Thyroid gland (tissue), 4 donors: ENCODE data around the gene CLMN.

Experiments used
- CTCF ChIP-seq, 6 experiments: fragments of 200-600 bp in 3 of 6; fragments of 450-650 bp in 3 of 6; sonication (generic) in 3 of 6; IDR thresholded peaks; one replicate each; pipeline ENCODE4 v1.5.1; 2016 to 2019; ENCODE audit warnings: antibody characterized with exemption in 6 of 6, mild to moderate bottlenecking in 2 of 6, inconsistent platforms in 1 of 6, moderate library complexity in 1 of 6
- POLR2A ChIP-seq, 2 donors: fragments of 450-650 bp; IDR thresholded peaks; one replicate each; pipeline ENCODE4 v1.6.1; 2017; ENCODE audit warnings: antibody characterized with exemption in 2 of 2, mild to moderate bottlenecking in 2 of 2, moderate library complexity in 1 of 2

GRCh38 chr14:95323361-95323760 is 3.7 kb upstream of the CLMN start:
- TF ChIP-seq CTCF (IDR thresholded peaks at IDR 0.05) = no peak
- no peak for TF ChIP-seq POLR2A (IDR thresholded peaks at IDR 0.05)
